ENCODE measurements around the gene KRT222.

Gene KRT222

DNA sequence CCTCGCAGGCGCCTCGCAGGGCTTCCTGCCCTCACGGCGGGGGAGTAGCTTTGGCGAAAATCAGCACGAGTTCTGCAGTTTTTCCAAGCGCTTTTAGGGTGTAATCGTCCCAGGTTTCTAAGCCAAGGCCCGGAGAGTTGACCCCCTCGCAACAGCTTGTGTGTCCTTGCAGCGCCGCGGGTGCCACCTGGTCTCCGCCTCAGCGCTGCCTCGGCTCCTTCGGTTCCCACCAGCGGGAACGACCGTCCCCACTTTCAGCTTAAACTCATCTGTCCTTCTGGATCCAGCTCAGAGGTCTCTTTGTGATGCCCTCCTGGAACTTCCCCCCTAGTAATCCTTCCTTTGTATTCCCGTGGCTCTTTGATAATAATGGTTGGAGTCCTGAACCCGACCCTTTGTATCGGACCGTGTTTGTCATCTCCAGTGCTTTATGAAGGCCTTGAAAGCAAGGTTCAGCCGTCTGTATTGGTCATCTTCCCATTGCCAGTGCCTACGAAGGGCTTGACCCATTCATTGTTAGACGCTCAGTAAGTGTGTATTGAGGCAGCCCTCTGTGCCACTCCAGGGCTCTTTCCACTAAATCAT is 16.5 kb downstream of the KRT222 start:
- DNase-seq = no peak

DNA sequence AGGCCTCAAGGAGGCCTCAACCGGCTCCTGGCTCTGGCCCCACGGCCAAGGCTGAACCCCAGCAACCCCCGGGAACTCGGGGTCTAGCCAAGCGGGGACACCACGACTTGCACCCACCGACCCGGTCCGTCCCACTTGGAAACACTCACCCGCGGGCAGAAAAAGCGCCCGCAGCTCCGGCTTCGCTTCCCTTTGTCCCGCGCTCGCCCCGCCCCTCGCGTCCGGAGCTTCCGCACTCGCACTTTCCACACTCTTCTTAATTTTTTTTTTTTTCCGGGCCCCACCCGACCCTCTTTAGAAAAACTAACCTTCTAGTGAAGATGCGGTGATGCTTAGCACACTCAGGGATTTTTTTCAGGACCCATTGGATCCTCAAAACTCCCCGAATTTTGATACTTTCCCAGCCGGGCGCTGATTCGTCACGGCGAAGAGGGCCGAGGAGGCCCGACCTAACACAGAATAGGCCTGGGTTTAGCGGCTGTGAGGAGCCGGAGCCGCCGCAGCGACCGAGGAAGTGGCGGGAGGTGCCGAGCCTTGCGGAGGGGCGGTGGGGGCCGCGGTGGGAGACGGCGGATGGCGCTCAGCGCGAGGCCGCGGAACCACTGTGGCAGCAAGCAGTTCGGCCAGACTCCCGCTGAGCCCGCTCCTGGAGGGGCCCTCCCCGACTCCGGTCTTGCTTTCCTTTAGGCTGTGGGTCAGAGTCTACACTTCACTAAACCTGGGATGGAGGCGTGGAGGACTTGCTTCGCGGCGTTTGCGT is 17.2 kb downstream of the KRT222 start, which contains the start of gene SMARCE1:
SMARCE1 (minus strand) TSS at position 195 of the 760 bp plus-strand sequence. CDS start 2,016 bp downstream, outside the sequence.
- DNase-seq = peak; percentile 75

DNA sequence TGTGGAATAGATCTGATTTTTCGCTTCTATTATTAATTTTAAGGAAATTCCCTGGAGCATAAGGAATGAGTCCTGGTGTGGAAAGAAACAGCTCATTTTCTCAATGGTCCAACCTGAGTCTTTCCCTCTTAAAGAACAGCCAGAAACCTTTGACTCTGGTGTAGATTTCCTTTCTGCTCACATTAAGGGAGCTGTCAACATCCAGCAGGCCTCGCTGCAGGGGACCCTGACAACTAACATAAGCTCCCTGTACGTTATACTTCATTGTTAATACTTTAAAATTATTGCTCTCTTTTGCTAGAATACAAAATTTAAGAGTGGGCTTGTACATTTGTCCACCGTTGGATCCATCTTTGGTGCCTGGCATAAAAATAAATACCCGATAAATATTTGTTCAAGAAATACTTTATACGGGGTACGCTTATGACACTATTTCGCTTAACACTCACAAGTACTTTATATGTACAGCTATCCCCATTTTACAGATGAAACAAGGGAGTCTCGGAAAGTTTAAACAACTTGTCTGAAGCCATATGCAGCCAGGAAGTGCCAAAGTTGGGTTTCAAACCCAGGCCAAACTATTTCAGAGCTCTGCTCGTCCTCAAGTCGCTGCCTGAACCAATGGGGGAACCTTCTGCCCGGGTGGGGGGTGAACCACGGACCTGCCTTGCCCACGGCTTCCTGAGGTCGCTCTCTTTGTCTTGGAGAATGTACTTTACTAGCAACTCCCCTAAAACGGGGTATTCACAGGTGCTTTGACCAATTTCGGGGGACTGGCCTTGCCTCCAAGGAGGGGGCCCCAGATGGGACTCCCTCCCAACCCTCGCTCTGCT is 18.0 kb downstream of the KRT222 start:
- DNase-seq = no peak

DNA sequence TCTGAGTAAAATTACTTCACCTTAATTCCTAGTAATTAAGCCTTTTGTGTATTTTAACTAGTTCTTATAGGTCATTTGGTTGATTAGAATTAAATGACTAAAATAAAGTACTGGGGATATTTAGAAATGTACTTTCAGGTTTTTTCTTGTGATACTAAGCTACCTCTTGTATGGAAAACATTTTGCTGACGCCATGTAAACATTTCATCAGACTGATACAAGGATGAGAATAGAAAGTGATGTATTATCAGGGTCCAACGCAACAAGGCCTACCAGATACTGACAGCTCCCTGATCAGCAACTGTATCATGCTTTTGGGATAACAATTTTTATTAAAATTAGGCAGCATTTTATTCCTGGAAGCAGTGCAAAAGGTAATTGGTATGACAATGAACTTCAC is 19.0 kb downstream of the KRT222 start:
- DNase-seq = no peak

DNA sequence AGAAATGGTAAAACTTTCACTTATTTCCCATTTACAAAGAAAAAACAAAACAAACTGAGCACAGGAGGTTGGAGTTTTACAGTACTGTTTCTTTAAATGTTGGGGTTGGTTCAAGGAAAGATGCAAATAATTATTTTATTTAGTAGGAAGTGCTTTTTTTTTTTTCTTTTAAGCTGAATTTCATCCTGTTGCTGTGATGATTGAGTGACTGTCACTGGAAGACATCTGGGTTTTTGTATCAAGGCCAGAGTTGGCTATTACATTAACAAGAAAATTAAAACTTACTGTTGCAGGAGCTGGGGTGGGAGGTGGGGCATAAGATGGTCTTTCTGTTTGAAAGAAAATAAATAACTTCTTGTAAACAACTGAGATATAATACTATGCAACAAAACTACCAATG is 19.7 kb downstream of the KRT222 start:
- DNase-seq = no peak

DNA sequence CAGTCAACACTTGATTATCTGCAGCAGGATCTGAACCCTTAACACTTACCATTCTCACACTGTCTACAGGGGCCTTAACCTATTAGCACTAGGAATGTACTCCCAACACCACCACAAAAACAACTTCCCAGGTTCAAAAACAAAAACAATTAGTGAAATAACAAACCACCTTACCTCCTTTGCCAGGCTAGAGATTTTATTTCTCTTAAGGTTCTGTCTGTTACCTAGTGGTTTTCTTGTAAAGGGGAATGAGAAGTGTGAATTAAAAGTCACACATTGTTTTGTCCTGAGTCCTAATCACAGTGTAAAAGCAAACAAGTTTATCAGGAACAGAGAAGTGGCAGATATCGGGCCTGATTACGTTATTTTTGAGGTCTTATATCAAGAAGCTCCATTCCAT is 27.0 kb downstream of the KRT222 start:
- no peak for DNase-seq

DNA sequence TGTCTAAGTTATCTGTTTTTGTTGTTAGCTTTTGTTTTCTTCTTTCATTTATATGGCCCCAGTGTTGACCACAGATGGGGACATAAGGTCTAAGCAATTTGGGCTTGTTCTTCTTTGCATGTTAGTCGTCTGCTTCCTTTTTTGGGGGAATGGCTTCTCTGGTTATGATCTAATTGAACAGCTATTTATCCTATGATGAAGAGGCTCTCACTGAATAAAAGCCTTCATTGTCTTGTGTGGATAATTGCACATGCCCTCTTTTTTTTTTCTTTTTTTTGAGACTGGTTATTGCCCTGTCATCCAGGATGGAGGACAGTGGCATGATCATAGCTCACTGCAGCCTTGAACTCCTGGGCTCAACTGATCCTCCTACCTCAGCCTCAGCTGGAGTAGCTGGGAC is 31.1 kb downstream of the KRT222 start:
- DNase-seq = no peak

DNA sequence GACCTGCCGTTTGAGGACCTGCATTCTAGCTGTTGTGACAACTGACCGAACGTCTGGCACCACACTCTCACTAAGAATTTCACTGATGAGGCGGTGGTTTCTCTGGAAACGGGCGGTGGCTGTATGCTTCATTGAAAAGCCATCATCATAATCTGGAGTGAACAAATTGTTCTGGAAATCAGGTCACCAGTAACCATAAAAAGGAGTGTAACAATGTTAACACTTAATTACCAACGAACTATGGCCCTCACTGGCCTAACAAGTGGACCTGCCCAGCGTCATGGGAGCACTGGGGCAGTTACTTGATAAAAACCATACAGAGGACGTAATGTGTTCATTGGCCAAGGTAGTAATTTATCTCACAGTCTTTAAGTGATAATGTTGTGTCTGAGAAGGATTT is 32.8 kb downstream of the KRT222 start:
- DNase-seq = no peak

DNA sequence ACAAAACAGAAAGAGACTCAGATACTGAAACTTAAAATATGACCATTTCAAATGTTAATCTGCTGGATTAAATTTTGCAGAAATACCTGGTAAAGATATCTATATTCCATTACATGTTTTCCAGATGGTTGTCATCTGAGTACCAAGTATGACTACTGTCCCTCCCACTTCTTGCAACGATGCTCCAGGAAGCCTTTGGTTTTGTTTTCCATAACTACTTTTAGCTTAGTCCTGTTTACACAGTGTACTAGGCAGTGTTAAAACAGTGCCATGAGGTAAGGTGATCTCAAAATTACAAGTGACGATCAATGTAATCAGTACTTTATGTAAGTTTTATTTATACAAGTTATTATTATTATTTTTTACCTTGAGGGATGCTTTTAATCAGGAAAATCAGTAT is 35.1 kb downstream of the KRT222 start:
- DNase-seq = no peak

DNA sequence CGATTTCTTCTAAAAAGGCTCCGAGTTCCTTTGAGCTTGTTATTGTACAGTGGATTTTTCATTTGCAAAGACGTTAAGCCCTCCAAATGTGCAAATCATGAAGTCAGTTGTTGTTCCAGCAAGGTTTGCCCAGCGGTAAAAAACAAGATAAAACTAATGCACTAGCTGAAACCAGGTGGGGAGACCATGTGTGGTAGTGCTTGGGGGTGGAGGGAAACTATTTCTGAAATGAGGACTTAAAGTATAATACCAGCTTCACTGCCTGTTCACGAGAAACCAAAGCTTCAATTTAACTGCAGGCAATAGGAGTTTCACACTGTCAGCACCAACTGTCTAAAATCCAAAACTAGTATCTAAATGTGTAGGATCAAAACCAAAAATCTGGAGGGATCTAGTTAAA is 39.7 kb downstream of the KRT222 start:
- no peak for DNase-seq

DNA sequence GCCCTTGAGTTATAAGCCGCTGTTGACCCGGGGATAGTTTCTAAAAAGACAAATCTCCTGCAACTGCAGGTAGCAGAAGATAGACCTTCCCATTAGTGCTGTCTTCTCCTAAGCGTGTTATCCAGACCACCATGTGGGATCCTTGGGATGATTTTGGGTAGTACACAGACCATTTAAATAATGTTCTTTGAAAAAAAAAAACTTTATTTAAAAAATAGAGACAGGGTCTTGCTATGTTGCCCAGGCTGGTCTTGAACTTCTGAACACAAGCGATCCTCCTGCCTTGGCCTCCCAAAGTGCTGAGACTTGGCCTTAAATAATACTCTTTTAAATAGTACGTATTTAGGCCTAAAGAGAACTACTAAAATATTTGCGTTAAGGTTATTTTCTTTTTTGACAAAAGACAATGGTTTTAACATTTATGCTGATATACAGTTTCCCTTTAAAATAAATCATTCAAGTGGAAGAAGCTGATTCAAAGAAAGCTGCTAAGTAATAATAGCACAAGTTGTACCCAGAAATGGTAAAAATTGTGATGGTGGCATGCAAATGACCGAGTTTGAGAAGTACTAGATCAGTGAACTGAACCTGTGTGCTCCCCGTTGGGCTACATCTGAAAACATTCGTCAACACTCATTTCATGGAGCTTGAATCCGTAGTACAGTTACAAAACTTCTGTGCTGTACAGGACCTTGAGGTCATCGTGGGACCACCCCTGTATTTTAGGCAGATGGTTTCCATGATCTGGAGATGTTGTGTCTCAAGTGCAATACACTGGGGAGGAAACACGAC is 41.4 kb downstream of the KRT222 start:
- DNase-seq = no peak

DNA sequence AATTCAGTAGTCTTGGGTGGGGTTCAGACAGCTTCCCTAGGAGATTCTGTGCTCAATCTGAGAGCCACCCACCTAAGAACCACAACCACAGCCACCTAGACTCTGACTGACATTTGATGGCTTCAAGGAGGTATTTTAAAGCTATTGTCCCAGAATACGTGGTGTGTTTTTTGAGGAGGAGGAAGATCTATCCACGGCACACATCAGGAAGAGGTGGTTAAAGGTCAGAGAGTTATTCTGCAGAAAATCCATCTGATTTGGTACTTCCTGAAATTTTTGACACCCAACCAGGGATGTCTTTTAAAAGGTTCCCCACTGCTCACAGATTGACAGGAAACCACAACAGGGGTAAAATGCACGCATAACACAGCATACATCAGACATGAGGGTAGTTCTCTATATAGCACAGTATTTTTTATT is 42.5 kb downstream of the KRT222 start:
- peak; percentile 36 for DNase-seq

DNA sequence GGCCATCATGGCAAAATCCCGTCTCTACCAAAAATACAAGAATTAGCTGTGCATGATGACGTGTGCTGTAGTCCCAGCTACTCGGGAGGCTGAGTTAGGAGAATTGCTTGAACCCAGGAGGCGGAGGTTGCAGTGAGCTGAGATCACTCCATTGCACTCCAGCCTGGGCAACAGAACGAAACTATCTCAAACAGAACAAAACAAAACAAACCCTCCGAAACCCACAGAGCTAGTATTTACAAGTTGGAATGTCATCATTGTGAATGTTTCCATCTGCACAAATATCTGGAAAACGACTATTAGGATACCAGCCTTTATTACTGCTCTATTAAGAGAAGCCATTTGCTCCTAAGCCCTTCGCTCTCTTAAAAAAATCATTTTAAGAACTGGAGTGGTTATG is 43.4 kb downstream of the KRT222 start:
- no peak for DNase-seq

DNA sequence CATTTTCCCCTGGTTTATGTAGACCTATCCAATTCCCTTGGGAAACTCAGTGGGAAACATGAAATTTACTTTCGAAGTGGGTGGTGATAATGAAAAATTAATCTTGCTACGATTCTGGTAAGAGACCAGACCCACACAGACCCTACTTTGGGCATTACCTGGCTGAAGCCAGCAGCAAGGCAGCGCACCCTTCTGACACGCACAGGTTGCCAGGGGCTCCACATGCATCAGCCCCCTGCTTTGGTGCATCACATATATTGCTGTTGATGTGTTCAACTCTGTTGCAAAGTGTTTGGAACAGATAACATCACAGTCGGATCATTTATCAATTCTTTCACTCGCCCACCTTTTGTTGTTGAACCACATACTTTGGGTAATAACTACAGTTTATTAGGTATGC is 44.0 kb downstream of the KRT222 start:
- DNase-seq = no peak

DNA sequence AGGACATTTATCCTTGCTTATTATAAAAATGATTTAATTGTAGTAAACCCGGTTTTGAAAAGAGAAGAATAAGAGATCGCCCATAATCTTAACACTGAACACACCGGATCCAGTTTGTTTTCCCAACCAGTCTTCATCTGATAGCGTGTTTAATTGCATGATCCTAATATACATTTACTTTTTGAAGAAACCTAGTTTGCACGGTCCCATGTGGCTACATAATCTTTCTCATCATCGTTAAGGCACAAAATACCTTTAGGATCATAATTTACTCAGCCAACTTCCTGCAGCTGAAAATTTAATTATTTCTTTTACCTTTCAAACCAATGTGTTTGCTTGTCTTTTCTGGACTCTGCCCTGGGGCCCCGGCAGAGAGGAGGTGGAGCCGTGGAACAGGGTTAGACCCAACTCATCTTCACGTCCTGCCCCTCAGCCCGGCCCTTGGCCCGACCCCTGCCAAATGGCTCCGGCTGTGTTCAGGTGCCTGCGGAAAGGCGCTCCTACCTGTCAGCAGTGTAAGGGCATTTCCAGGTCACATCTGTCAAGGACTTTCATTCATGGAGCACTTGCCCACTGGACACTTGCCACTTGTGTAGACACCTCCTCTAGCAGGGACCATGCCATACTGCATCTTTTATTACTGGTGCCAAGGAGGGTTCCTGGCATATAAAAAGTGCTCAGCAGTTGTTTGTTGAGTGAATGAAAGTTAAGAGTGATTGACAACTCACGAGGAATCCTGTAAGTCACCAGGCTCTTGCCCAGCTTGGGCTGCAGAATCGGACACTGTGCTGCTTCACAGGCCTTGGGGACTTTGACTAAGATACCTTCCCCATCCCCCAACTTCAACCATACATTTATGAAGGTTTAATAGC is 46.0 kb downstream of the KRT222 start:
- DNase-seq = no peak

DNA sequence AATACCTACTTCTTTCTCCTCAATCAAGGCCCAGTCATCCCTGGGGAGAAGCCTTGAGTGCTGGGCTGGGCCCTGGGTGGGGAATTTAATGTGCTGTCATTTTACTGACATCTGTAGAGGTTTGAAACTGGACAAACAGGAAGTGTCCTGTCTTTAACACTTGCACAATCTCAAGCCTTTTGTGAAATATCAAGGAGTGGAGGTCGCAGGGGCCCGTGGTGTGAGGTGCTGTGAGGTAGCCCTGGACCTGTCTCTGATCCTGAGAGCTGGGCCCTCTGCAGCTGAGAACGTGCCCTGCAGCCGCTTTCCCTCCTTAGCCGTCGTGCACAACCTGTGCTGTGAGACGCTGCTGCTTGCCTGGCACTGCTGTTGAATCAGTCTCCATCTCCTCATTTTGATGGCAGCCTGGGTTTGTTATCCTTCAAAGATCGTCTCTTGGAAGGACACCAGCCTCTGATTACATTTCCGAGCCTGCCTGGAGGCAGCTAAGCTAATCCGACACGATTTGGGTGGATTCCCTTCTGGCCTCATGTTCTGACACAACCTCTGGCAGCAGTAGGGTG is 47.2 kb downstream of the KRT222 start:
- DNase-seq = no peak

DNA sequence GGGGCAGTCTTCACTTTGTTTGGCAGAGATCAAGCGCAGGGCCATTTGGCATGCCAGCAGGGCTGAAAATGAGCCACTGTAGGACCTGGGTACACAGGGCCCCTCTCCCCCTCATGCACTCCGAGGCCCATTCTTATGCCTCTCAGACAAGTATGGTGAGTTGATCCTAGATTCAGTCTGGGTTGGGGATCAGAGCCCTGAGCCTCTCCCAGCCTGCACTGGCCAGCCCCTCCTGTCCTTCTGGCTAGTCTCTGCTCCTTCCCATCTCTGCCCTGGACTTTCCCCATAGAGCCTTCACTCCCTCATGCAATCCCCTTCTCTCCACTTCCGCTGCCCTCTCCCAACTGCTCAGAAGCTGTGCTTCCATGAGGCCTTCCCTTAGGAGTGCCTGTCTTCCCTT is 48.4 kb downstream of the KRT222 start:
- no peak for DNase-seq

DNA sequence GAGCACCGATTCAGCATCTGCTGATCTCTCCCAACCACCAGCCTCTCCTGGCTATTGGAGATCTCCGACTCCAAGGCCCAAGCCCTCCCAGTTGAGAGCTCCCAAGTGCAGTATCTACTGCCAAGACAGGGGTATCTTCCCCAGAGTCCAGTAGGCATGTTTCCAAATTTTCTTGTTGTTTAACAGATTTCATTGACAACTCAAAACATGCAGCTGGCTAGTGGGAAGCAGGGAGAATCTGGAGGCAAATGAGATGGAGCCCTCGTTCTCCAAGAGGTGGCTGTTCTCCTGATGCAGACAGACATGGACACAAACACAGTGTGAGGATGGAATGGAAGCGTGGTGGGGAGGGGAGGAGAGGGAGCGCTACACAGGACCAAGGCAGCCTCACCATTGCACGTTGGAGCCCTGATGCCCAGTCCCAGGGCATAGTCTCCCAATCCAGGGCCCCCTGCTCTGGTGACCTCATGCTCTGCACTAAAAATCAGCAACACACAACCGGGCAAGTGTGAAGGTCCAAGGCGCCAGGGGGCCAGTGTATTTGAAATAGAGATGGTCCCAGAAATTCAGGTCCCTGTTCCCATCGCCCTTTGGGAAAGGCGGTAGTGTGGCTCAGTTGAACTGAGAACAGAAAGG is 49.0 kb downstream of the KRT222 start:
- DNase-seq = no peak

DNA sequence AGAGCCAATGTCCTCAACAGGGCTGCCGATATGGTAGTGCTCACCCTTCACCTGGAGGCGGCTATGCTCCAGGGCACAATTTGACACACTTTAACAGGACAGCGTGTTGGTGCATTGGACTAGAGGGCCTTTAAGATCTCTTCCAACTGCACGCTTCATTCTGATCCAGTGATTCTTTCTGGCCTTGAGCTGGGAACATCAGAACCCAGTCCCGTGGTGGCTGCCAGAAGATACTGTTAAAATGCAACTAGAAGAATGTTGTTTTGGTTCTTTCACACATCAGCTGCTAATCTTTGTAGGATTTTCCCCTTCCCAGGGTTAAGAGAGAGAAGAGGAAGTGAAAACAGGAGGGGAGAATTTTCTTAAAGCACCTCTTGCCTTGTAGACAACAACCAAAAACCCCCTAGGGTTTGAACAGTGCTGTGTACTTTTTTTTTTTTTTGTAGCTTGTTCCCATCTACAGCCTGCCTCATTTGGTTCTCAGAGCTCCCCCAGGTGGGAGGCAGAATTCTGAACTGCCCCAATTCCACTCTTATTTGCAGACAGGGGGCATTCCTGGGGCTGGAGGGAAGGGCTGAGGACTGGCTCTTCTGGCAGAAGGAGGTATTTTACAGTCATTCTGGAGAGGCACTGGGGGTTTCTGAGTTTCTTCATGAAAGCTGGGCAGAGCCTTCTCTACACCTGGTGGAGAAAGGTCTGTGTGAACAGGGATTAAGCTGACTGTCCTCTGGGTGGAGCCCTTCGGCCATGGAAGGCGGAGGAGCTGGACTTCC is 49.7 kb downstream of the KRT222 start:
- DNase-seq = no peak

DNA sequence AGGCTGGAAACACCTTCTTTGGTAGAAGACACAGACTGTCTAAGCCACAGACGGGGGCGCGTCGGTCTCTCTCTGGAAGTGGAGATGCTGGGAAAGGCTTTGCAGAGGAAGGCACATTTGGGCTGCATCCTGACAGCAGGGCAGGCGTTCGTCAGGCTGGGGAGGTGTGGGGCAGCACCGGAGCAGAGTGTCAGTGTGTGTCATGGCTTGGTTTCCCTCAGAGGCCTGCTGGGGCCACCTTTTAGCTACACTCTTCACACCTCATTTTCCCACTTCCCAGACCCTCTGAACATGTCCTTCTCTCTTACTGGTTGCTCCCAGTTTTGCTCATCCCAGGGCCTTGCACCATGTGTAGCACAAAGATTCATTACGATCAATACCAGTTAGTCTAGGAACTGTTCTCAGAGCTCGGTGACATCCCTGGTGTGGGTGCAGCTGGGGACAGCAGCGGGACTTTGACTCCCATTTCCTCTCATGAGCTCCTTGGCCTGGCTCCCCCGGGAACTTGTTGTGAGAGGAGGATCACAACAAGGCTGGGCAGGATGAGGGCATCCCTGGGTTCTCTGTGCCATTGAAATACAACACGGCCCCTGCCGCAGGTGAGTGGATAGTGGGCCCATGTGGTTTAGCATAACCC is 50.4 kb downstream of the KRT222 start:
- no peak for DNase-seq

Measured in GDM1 (cell line).